OCI-LY3 (cell line): Measurements from ENCODE around the gene TOP1.

Experiments used
- H2AFZ ChIP-seq: fragments of 200-600, 300-600 bp; shearing (Covaris generic); 2 replicates; pipeline ENCODE4 v1.6.0; 2014; ENCODE audit warnings: antibody characterized with exemption, low read depth, low read length
- H3K27ac ChIP-seq: fragments of 200-600, 300-600 bp; sonication (generic); 2 replicates; pipeline ENCODE4 v1.5.1; 2014; ENCODE audit warnings: mild to moderate bottlenecking, low read length, moderate library complexity, mixed read lengths
- H3K27me3 ChIP-seq: fragments of 200-600, 300-600 bp; sonication (generic); 2 replicates; pipeline ENCODE4 v1.6.1; 2014; ENCODE audit warnings: low read depth, low read length, mixed read lengths
- H3K36me3 ChIP-seq: fragments of 200-600, 300-600 bp; sonication (generic); replicated peaks from 2 replicates; pipeline ENCODE3; 2014; ENCODE audit warnings: low read depth, low read length, mixed read lengths
- H3K4me1 ChIP-seq: fragments of 300-600, 200-600 bp; sonication (generic); 2 replicates; pipeline ENCODE4 v1.6.1; 2014; ENCODE audit warnings: low read length, mixed read lengths
- H3K4me2 ChIP-seq: fragments of 200-600, 300-600 bp; sonication (generic); 2 replicates; pipeline ENCODE4 v1.6.1; 2014; ENCODE audit warnings: low read length, mixed read lengths
- H3K4me3 ChIP-seq: fragments of 300-600, 200-600 bp; sonication (generic); 2 replicates; pipeline ENCODE4 v1.5.1; 2014; ENCODE audit warnings: antibody characterized with exemption, mild to moderate bottlenecking, low read length, moderate library complexity
- H3K79me2 ChIP-seq: fragments of 300-600, 200-600 bp; shearing (Covaris generic); 2 replicates; pipeline ENCODE4 v1.6.1; 2014; ENCODE audit warnings: mild to moderate bottlenecking, low read length, mixed read lengths
- H3K9ac ChIP-seq: fragments of 300-600, 200-600 bp; shearing (Covaris generic); 2 replicates; pipeline ENCODE4 v1.6.0; 2014; ENCODE audit warnings: mild to moderate bottlenecking, low read length, moderate library complexity
- H3K9me3 ChIP-seq: fragments of 200-600, 300-600 bp; shearing (Covaris generic); 2 replicates; pipeline ENCODE4 v1.6.1; 2014; ENCODE audit warnings: low read length, mixed read lengths; ENCODE audit not compliant: insufficient read depth
- H4K20me1 ChIP-seq: fragments of 200-600, 300-600 bp; sonication (generic); 2 replicates; pipeline ENCODE4 v1.6.1; 2016; ENCODE audit warnings: low read length, mixed read lengths; ENCODE audit not compliant: insufficient read depth
- EZH2phosphoT487 ChIP-seq: fragments of 200-600 bp; shearing (Covaris generic); IDR thresholded peaks from 2 replicates; pipeline ENCODE4 v1.6.1; 2018; ENCODE audit warnings: antibody characterized with exemption, mixed run types, low read depth
- TF ChIP-seq, protein P1 (sequence below): fragments of 200-600, 300-600 bp; sonication (generic); IDR thresholded peaks from 2 replicates; pipeline ENCODE4 v1.5.1; 2014; ENCODE audit warnings: antibody characterized with exemption, low read length, low read depth

Gene TOP1

GRCh38 chr20:41028359-41029149 lies at the start of gene TOP1:
TSS of gene TOP1 (plus strand) at chr20:41028822. CDS start at chr20:41029068, 246 bp downstream.
- Histone ChIP-seq H3K27me3 (no peaks in the 10 kb centered on the region), H3K79me2 (peaks cover 58% of the 10 kb centered on the region), H4K20me1 (peaks cover 41% of the 10 kb centered on the region), H3K4me3 (peak within 1 kb of the TSS; percentile 79), H3K9me3 (no peaks in the 10 kb centered on the region), H3K27ac (peak within 1 kb of the TSS; percentile 53), H3K4me2 (peak within 1 kb of the TSS; percentile 88), H3K36me3 (peaks cover 42% of the 10 kb centered on the region), H2AFZ (no peak within 1 kb of the TSS), H3K4me1 (peaks cover 44% of the 10 kb centered on the region), H3K9ac (peak within 1 kb of the TSS; percentile 89)
- no peak for TF ChIP-seq EZH2phosphoT487
- TF ChIP-seq, protein P1, sequence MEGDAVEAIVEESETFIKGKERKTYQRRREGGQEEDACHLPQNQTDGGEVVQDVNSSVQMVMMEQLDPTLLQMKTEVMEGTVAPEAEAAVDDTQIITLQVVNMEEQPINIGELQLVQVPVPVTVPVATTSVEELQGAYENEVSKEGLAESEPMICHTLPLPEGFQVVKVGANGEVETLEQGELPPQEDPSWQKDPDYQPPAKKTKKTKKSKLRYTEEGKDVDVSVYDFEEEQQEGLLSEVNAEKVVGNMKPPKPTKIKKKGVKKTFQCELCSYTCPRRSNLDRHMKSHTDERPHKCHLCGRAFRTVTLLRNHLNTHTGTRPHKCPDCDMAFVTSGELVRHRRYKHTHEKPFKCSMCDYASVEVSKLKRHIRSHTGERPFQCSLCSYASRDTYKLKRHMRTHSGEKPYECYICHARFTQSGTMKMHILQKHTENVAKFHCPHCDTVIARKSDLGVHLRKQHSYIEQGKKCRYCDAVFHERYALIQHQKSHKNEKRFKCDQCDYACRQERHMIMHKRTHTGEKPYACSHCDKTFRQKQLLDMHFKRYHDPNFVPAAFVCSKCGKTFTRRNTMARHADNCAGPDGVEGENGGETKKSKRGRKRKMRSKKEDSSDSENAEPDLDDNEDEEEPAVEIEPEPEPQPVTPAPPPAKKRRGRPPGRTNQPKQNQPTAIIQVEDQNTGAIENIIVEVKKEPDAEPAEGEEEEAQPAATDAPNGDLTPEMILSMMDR, result no peak

DNA sequence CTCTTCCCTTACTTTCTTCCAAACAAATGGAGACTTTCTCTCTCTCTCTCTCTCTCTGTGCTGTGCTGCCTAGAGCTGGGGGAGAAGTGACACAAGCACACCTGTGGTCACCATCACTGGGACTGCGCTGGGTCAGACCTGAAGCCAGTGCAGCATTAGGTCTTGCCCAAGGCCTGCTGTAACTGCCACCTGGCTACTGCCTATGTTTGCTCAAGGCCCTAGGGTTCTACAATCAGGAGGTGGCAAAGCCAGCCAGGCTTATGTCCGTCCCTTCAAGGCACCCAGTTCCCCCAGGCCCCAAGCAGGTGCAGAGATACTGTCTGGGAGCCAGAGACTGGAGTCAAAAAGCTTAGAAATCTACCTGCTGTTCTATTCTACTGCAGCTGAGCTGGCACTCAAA lies 49.4 kb upstream of the TOP1 start:
- peaks cover 35% of the 10 kb centered on the region for H3K4me1 ChIP-seq
- no peaks in the 10 kb centered on the region for H3K79me2 ChIP-seq
- H3K9ac ChIP-seq, result no peak overlapping the region
- no peak overlapping the region for H2AFZ ChIP-seq
- H3K4me2 ChIP-seq, result no peak overlapping the region
- H3K27me3 ChIP-seq, result peaks cover under 1% of the 10 kb centered on the region; the same call in 1 of the 2 replicates
- peaks cover 16% of the 10 kb centered on the region for H3K36me3 ChIP-seq
- H3K4me3 ChIP-seq, result no peak overlapping the region
- H3K9me3 ChIP-seq, result peaks cover 28% of the 10 kb centered on the region
- no peak for TF ChIP-seq EZH2phosphoT487
- TF ChIP-seq, protein P1, result no peak
- no peak overlapping the region for H3K27ac ChIP-seq
- H4K20me1 ChIP-seq, result no peaks in the 10 kb centered on the region

DNA sequence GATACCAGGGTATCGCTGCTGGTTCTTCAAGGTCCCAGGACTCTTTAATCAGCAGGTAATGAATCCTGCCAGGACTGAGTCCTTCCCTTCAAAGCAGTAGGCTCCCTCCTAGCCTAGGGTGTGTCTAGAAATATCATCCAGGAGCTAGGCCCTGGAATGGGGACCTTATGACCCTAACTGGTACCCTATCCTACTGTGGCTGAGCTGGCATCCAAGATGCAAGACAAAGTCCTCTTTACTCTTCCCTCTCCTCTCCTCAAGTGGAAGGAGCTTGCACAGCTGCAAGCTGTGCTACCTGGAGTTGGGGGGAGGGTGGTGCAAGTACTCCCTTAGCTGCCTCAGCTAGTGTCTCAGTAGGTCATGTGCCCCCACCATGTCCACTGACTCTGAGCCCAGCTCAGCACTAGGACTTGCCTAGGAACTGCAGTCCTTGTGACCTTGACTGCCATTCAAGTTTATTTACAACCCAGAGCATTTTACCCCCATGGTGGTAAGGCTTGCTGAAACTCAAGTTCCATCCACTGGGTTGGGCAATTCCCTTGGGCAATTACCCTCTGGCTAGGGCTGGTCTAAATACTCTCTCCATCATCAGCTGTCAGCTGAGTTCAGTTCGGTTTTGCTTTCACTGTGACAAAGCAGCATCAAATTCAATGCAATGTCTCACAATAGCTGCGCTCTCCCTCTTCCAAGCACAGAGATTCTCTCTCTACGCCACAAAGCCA lies 48.4 kb upstream of the TOP1 start:
- peak overlapping the region; percentile 52 for H3K4me3 ChIP-seq
- peak overlapping the region; percentile 36; the same call in 1 of the 2 replicates for H2AFZ ChIP-seq
- peak overlapping the region; percentile 52 for H3K27ac ChIP-seq
- H3K4me2 ChIP-seq, result peak overlapping the region; percentile 67
- H3K9ac ChIP-seq, result peak overlapping the region; percentile 29; the same call in 1 of the 2 replicates
- H3K27me3 ChIP-seq, result no peaks in the 10 kb centered on the region
- peaks cover 35% of the 10 kb centered on the region for H3K4me1 ChIP-seq
- H3K36me3 ChIP-seq, result peaks cover 16% of the 10 kb centered on the region
- peaks cover 31% of the 10 kb centered on the region for H3K9me3 ChIP-seq
- H3K79me2 ChIP-seq, result no peaks in the 10 kb centered on the region
- no peak for TF ChIP-seq EZH2phosphoT487
- TF ChIP-seq, protein P1, result no peak
- H4K20me1 ChIP-seq, result no peaks in the 10 kb centered on the region

DNA sequence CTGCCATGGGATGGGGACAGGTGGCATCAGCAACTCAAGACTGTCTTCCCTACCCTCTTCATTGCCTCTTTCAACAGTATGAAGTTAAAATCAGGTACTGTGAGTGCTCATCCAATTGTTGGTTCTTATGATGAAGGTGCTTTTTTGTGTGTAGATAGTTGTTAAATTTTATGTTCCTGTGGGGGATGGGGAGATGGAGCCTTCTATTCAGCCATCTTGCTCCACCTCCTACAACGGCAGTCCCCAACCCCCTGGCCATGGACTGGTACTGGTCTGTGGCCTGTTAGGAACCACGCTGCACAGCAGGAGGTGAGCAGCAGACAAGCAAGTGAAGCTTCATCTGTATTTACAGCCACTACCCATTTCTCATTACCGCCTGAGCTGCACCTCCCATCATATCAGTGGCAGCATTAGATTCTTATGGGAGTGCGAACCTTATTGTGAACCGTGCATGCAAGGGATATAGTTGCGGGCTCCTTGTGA lies 47.8 kb upstream of the TOP1 start:
- peaks cover 16% of the 10 kb centered on the region for H3K36me3 ChIP-seq
- no peaks in the 10 kb centered on the region for H4K20me1 ChIP-seq
- peak overlapping the region; percentile 36; the same call in 1 of the 2 replicates for H2AFZ ChIP-seq
- no peak for TF ChIP-seq EZH2phosphoT487
- TF ChIP-seq, protein P1, result no peak
- peaks cover 31% of the 10 kb centered on the region for H3K9me3 ChIP-seq
- H3K79me2 ChIP-seq, result no peaks in the 10 kb centered on the region
- peak overlapping the region; percentile 67 for H3K4me2 ChIP-seq
- H3K27me3 ChIP-seq, result no peaks in the 10 kb centered on the region
- H3K4me3 ChIP-seq, result peak overlapping the region; percentile 52
- H3K4me1 ChIP-seq, result peaks cover 35% of the 10 kb centered on the region
- H3K9ac ChIP-seq, result peak overlapping the region; percentile 29; the same call in 1 of the 2 replicates
- peak overlapping the region; percentile 52 for H3K27ac ChIP-seq
